KOPT-K1 (cell line): ENCODE data around the gene MYO15A.

Experiments
- H3K27ac ChIP-seq: fragments of 200-600 bp; sonication (generic); 2 replicates; pipeline ENCODE4 v1.5.1; 2016; ENCODE audit warnings: antibody characterized with exemption, mild to moderate bottlenecking, low read depth, low read length; ENCODE audit not compliant: poor library complexity, severe bottlenecking
- H3K36me3 ChIP-seq: fragments of 200-600 bp; sonication (generic); 2 replicates; pipeline ENCODE4 v1.5.1; 2017; ENCODE audit warnings: antibody characterized with exemption, mild to moderate bottlenecking, low read length, moderate library complexity; ENCODE audit not compliant: insufficient read depth
- H3K9me3 ChIP-seq: fragments of 200-600 bp; sonication (generic); 2 replicates; pipeline ENCODE4 v1.5.1; 2017; ENCODE audit warnings: antibody characterized with exemption, low read length, mild to moderate bottlenecking; ENCODE audit not compliant: insufficient read depth, poor library complexity, severe bottlenecking

Gene MYO15A

DNA sequence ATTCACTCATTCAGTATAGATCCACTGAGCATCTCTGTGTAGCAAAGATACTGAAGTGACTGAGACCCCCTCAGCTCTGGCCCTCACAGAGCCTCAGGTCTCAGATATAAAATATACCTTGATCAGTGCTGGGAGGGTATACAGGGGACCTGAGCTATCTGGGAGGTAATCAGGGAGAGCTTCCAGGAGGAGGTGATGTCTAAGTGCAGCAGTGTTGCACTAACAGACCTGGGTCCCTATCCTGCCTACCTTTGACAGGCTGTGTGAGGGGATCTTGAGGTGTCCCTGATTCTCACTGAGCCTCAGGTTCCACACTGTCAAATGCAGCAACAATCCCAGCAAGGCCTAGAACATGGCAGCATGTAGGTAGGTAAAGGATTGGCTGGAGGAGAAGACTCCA, 68.6 kb downstream of the MYO15A start:
- Histone ChIP-seq H3K9me3 (no peaks in the 10 kb centered on the region), H3K36me3 (no peaks in the 10 kb centered on the region), H3K27ac (no peak overlapping the region)

DNA sequence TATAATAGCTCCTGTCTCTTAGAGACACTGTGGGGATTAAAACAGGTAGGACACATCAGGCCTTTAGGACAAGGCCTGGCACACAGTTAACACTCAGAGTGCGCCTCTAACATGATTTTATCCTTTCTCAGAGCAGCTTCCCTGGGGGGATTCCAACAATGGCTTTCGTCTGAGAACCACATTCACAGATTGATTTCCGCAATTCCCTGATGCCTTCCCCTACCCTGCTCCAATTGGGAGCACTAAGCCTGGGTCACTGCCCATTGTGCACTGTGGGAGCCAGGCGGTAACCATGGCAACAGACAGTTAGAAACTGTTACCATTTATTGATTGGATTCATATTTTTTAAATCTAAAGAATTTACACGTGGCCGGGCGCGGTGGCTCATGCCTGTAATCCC, 69.2 kb downstream of the MYO15A start:
- Histone ChIP-seq H3K9me3 (no peaks in the 10 kb centered on the region), H3K27ac (no peak overlapping the region)

DNA sequence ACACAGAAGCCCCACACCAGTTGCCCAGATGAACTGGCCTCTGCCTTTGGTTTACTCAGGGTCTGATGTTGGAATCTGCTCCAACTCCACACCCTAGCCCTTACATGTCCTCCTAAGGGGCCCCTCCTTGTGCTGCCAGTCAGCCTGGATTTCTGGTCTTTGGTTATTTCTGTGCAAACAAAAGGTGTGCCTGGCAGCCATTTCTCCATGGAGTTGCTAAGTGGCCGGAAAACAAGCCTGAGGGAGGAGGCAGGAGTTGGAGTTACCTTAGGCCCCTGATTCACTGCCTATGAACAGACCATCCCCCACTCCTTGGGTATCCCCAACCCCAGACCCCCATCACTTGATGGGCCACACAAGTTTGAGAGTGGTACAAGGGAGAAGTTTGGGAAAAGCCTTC, 70.6 kb downstream of the MYO15A start:
- H3K36me3 ChIP-seq, result no peaks in the 10 kb centered on the region

More for the DNA sequence above, 69.2 kb downstream of the MYO15A start:
- H3K36me3 ChIP-seq, result no peaks in the 10 kb centered on the region

DNA sequence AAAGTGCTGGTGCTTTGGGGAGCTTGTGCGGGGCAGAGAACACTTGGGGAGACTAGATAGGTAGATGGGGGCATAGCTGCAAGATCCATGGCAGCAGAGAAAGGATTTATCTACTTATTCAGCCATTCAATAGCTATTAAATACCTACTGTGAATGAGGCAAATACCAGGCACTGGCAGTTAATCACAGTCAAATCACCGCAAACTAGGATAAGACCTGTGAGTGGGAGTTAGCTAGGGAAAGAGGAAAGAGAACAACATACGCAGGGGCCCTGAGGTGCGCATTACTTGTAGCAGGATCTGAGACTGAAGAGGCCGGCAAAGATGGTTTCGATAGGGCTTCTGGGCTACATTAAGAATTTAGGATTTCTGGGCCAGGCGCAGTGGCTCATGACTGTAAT, 71.2 kb downstream of the MYO15A start:
- no peak overlapping the region for H3K27ac ChIP-seq
- H3K36me3 ChIP-seq, result no peaks in the 10 kb centered on the region
- H3K9me3 ChIP-seq, result no peaks in the 10 kb centered on the region

More for the DNA sequence above, 70.6 kb downstream of the MYO15A start:
- Histone ChIP-seq H3K9me3 (no peaks in the 10 kb centered on the region), H3K27ac (no peak overlapping the region)

DNA sequence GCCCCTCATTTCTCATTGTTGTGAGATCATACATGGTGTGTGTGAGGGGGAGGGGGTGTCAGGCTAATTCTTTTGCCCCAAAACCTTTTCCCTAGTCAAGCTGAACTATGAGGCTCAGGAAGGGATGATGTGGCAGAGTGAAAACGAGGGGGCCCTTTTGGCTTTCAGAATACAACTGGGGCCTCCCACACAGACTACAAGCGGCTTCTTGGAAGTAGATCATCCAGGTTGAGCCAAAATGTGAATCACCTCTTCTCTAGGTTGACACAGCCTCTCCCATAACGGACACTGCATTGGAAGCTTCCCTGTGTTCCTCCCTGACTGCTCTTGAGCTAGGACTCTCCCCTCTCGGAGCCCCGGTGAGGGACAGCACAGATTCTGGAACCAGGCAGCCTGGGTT, 72.8 kb downstream of the MYO15A start:
- H3K27ac ChIP-seq, result no peak overlapping the region
- H3K9me3 ChIP-seq, result no peaks in the 10 kb centered on the region
- H3K36me3 ChIP-seq, result peaks cover 11% of the 10 kb centered on the region

DNA sequence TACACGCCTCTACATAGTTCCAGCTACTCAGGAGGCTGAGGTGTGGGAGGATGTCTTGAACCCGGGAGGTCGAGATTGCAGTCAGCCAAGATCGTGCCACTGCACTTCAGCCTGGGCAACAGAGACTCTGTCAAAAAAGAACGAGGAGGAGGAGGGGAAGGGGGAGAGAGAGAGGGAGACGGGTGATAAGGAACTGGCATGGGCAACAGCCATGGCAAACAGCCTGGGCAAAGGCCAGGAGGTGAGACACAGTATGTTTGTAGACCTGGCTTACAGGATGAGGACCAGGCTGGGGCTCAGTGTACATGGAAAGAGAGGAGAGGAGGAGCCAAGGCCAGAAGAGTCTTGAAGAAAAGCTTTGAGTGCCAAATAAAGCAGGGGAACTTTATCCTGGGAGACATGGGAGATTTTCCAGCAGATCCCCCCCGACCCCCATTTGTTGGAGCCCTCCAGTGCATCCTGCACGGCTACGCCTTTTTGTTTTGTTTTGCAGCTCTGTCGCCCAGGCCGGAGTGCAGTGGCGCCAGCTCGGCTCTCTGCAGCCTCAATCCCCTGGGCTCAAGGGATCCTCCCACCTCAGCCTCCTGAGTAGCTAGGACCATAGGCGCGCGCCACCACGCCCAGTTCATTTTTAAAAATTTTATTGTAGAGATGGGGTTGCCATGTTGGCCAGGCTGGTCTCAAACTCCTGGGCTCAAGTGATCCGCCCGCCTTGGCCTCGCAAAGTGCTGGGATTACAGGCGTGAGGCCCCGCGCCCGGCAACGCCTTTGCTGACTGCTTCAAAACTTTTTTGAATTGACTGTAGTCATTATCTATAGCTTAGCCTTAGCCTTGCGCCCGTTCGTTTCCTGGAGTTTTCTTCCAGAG, 73.8 kb downstream of the MYO15A start:
- no peaks in the 10 kb centered on the region for H3K9me3 ChIP-seq
- H3K36me3 ChIP-seq, result peaks cover 21% of the 10 kb centered on the region
- peak overlapping the region; percentile 91 for H3K27ac ChIP-seq

DNA sequence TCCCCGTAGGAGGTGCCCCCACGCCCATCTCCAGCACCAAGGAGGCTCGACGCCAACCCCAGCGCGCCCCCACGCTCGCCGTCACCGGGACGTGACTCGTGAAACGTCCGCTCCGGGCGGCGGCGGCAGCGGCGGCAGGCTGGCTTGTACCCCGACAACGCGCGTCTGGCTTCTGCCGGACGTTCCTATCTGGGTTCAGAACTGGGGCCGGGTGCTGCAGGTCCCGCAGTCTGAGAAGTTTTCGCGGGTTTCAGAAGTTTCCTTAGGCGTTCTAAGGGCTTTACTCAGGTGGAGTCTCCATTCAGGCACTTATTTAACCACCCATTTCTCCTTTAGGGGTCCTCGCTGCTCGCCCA, 74.4 kb downstream of the MYO15A start:
- Histone ChIP-seq H3K9me3 (no peaks in the 10 kb centered on the region), H3K36me3 (peaks cover 27% of the 10 kb centered on the region), H3K27ac (peak overlapping the region; percentile 91)

DNA sequence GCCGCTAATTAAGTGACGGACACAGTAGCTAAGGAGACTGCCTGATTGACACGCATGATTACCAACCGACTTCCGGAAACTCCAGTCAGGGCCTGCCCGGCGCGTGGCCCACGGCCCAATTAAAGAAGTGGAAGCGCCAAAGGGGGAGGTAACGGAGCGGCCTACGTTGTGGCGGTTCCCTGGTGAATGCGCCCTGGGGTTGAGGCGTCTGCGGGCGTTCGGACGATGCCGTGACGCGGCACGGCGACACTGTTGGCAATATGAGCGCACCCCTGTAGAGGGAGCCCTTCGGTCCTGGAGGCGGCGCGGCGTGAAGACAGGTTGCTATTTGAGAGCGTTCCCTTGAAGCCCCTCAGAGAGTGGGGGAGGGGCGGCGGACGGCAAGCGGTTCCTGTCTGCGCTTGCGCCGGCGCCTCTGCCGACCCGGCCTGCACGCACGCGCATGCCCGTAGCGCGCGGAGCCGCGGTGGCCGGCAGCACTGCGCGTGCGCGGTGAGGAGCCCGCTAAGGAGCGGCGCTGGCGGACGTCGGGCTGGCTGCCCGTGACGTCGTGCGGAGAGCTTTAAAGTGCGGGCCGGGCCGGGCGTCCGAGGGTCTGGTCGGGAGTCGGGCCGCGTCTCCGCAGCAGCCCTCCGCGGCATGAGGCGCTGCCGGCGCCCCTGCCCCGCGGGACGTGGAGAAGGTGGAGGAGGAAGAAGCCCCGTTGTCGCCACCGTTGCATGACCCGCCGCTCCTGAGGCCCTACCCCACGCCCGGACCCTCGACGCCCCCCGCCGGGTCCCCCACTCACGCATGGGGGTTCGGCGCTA, 75.0 kb downstream of the MYO15A start, which contains the start of gene ALKBH5:
Gene ALKBH5, plus strand, starts transcription at position 495 of the 809 bp plus-strand sequence. CDS start 416 bp downstream, outside the sequence.
- Histone ChIP-seq H3K27ac (peak within 1 kb of the TSS; percentile 91), H3K9me3 (no peaks in the 10 kb centered on the region), H3K36me3 (peaks cover 33% of the 10 kb centered on the region)

DNA sequence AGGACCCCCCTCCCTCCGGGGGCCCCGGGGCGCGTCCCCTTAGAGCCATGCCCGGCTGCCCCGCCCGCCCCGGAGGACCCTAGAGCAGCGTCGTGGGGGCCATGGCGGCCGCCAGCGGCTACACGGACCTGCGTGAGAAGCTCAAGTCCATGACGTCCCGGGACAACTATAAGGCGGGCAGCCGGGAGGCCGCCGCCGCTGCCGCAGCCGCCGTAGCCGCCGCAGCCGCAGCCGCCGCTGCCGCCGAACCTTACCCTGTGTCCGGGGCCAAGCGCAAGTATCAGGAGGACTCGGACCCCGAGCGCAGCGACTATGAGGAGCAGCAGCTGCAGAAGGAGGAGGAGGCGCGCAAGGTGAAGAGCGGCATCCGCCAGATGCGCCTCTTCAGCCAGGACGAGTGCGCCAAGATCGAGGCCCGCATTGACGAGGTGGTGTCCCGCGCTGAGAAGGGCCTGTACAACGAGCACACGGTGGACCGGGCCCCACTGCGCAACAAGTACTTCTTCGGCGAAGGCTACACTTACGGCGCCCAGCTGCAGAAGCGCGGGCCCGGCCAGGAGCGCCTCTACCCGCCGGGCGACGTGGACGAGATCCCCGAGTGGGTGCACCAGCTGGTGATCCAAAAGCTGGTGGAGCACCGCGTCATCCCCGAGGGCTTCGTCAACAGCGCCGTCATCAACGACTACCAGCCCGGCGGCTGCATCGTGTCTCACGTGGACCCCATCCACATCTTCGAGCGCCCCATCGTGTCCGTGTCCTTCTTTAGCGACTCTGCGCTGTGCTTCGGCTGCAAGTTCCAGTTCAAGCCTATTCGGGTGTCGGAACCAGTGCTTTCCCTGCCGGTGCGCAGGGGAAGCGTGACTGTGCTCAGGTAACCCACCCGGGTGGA, 75.8 kb downstream of the MYO15A start:
- H3K36me3 ChIP-seq, result peaks cover 40% of the 10 kb centered on the region
- peak overlapping the region; percentile 91 for H3K27ac ChIP-seq
- H3K9me3 ChIP-seq, result no peaks in the 10 kb centered on the region

DNA sequence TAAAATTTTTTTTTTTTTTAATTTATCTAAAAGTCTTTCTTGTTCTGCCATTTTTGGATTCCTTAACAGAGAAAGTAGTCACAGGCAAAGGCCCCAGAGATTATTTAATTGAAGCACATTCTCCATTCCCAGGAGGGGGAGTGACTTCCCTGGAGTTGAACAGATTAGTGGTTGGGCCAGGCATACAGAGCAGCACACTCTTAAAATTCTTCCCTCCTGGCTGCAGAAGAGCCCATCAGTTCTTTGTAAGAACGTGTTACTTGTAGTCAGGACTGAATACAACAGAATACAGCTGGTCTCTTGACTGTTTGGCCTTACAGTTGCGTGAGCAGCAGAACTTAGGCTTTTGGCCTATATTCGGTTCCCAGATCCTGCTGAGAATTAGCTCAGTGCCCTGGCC, 76.8 kb downstream of the MYO15A start:
- peak overlapping the region; percentile 27 for H3K27ac ChIP-seq
- H3K9me3 ChIP-seq, result no peaks in the 10 kb centered on the region
- H3K36me3 ChIP-seq, result peaks cover 51% of the 10 kb centered on the region

DNA sequence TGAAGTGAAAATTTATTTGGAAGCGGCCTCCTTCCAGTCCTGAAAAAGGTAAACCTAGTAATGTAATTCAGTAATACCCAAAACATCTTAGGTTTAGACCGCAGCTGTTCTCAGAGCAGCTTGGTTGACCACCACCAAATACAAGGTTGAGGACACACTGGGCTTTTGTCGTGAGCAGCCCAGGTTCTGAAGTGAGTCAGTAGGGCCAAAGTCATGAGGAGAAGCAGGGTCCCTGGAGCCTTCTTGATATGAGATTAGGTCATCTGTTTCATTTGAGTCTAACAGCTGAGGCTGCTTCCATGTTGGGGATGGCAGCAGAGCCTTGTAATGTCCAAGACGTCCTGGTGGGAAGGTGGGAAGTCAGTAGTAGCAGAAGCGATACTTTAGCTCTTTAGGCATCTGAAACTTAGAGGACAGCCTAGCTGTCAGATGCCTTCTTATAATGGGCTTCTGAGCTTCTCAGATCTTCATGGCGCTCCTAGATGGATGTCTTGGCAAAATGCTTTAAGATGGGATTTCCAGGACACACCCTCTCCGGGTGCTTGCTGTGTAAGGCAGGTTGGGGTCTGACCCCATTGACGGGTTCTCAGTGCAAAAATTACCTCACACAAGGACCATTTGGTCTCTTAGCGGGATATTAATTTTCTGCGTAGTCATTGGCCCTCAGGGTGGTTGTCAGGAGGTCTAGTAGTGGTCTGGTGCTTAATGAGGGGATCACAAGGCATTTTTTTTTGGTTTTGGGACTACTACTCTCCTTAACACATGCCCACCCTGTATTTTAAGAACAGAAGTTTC, 77.5 kb downstream of the MYO15A start:
- peaks cover 57% of the 10 kb centered on the region for H3K36me3 ChIP-seq
- H3K9me3 ChIP-seq, result no peaks in the 10 kb centered on the region
- peak overlapping the region; percentile 27 for H3K27ac ChIP-seq

DNA sequence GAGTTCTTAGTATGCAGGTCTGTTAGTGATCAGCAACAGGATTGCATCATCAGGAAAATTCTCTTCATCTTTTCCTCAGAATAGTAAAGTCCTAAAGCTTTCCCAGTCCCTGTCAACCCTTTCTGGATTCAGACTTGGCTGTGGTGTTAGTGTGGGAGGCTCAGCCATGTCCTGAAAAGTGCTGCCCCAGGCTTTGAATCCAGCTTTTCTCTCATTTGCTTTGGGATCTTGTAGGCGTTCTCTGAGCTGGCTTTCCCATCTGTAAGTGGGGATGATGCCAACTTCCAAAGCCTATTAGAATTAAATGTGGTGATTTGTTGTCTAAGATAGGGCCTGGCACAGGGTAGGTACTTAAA, 78.0 kb downstream of the MYO15A start:
- Histone ChIP-seq H3K36me3 (peaks cover 63% of the 10 kb centered on the region), H3K27ac (peak overlapping the region; percentile 27), H3K9me3 (no peaks in the 10 kb centered on the region)

DNA sequence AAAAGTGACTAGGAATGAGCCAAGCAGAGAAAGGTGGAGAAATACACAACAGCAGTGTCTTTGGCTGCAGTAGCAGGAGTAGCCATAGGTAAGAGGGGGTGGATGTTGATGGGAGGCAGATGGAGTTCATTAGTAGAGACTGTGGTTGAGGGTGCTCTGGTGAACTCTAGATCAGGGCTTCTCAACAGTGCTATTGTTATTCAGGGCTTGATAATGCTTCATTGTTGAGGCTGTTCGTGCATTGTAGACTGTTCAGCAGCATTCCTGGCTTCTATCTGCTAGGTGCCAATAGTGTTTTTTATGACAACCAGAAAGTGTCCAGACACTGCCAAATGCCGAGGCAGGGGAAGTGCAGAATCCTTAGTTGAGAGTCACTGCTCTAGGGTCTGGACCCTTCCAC, 78.7 kb downstream of the MYO15A start:
- no peak overlapping the region for H3K27ac ChIP-seq
- H3K9me3 ChIP-seq, result no peaks in the 10 kb centered on the region
- H3K36me3 ChIP-seq, result peaks cover 69% of the 10 kb centered on the region
